ENCODE results near the gene SYNDIG1L.

The SYNDIG1L gene

GRCh38 chr14:74417201-74417600, 8.8 kb downstream of the SYNDIG1L start:
- H3K4me2 ChIP-seq (ENCODE audit: low read depth, low read length), result no peak overlapping the region
- no peaks in the 10 kb centered on the region for H4K20me1 ChIP-seq (ENCODE audit: insufficient read depth, low read length)
- TF ChIP-seq CTCF (IDR thresholded peaks at IDR 0.05; ENCODE audit: low read length) (no peak), EZH2 (optimal IDR thresholded peaks at IDR 0.05; ENCODE audit: low read depth, low read length) (no peak)
- no peak overlapping the region for H2AFZ ChIP-seq (ENCODE audit: low read length)
- no peaks in the 10 kb centered on the region for H3K36me3 ChIP-seq (replicated peaks; ENCODE audit: insufficient read depth, low read length)
- no peak overlapping the region for H3K9ac ChIP-seq (ENCODE audit: low read length)
- no peaks in the 10 kb centered on the region for H3K79me2 ChIP-seq (ENCODE audit: low read length)
- no peak for DNase-seq
- H3K9me3 ChIP-seq (replicated peaks; ENCODE audit: insufficient read depth, low read length), result no peaks in the 10 kb centered on the region
- no peaks in the 10 kb centered on the region for H3F3A ChIP-seq (ENCODE audit: insufficient read depth, low read length)
- no peak overlapping the region for H3K27ac ChIP-seq (ENCODE audit: low read length)
- H3K27me3 ChIP-seq (replicated peaks; ENCODE audit: insufficient read depth, low read length), result peaks cover 13% of the 10 kb centered on the region; the same call in 1 of the 2 replicates
- H3K9me2 ChIP-seq (replicated peaks; ENCODE audit: insufficient read depth, low read length), result no peaks in the 10 kb centered on the region
- H3K4me3 ChIP-seq (ENCODE audit: low read length), result no peak overlapping the region
- no peaks in the 10 kb centered on the region for H3K4me1 ChIP-seq (ENCODE audit: low read length)

GRCh38 chr14:74415115-74415437, 10.9 kb downstream of the SYNDIG1L start:
- Histone ChIP-seq H3F3A (ENCODE audit: insufficient read depth, low read length) (no peaks in the 10 kb centered on the region), H3K27me3 (replicated peaks; ENCODE audit: insufficient read depth, low read length) (no peaks in the 10 kb centered on the region), H3K9me3 (replicated peaks; ENCODE audit: insufficient read depth, low read length) (no peaks in the 10 kb centered on the region), H3K9me2 (replicated peaks; ENCODE audit: insufficient read depth, low read length) (no peaks in the 10 kb centered on the region), H3K4me1 (ENCODE audit: low read length) (no peaks in the 10 kb centered on the region), H4K20me1 (ENCODE audit: insufficient read depth, low read length) (no peaks in the 10 kb centered on the region), H3K4me2 (ENCODE audit: low read depth, low read length) (no peak overlapping the region), H3K36me3 (replicated peaks; ENCODE audit: insufficient read depth, low read length) (no peaks in the 10 kb centered on the region), H3K27ac (ENCODE audit: low read length) (no peak overlapping the region), H2AFZ (ENCODE audit: low read length) (no peak overlapping the region), H3K9ac (ENCODE audit: low read length) (no peak overlapping the region), H3K79me2 (ENCODE audit: low read length) (no peaks in the 10 kb centered on the region), H3K4me3 (ENCODE audit: low read length) (no peak overlapping the region)
- DNase-seq, result peak; percentile 48
- TF ChIP-seq CTCF (IDR thresholded peaks at IDR 0.05; ENCODE audit: low read length), result no peak
- TF ChIP-seq EZH2 (optimal IDR thresholded peaks at IDR 0.05; ENCODE audit: low read depth, low read length), result no peak
- no peak for TF ChIP-seq EZH2phosphoT487 (IDR thresholded peaks at IDR 0.05; ENCODE audit: low read length)

- no peaks in the 10 kb centered on the region for H3K36me3 ChIP-seq (replicated peaks; ENCODE audit: insufficient read depth, low read length)
- H2AFZ ChIP-seq (ENCODE audit: low read length), result no peak overlapping the region
- H3K9me3 ChIP-seq (replicated peaks; ENCODE audit: insufficient read depth, low read length), result no peaks in the 10 kb centered on the region
- no peak overlapping the region for H3K4me3 ChIP-seq (ENCODE audit: low read length)
- H4K20me1 ChIP-seq (ENCODE audit: insufficient read depth, low read length), result no peaks in the 10 kb centered on the region
- H3K79me2 ChIP-seq (ENCODE audit: low read length), result no peaks in the 10 kb centered on the region
- TF ChIP-seq CTCF (IDR thresholded peaks at IDR 0.05; ENCODE audit: low read length) (no peak), EZH2phosphoT487 (IDR thresholded peaks at IDR 0.05; ENCODE audit: low read length) (no peak), EZH2 (optimal IDR thresholded peaks at IDR 0.05; ENCODE audit: low read depth, low read length) (no peak)
- no peak for DNase-seq
- H3K9me2 ChIP-seq (replicated peaks; ENCODE audit: insufficient read depth, low read length), result no peaks in the 10 kb centered on the region
- H3K27me3 ChIP-seq (replicated peaks; ENCODE audit: insufficient read depth, low read length), result no peaks in the 10 kb centered on the region
- no peak overlapping the region for H3K4me2 ChIP-seq (ENCODE audit: low read depth, low read length)
- no peak overlapping the region for H3K9ac ChIP-seq (ENCODE audit: low read length)
- H3K27ac ChIP-seq (ENCODE audit: low read length), result no peak overlapping the region
- no peaks in the 10 kb centered on the region for H3K4me1 ChIP-seq (ENCODE audit: low read length)
- no peaks in the 10 kb centered on the region for H3F3A ChIP-seq (ENCODE audit: insufficient read depth, low read length)
These were observed 11.5 kb downstream of the SYNDIG1L start for GRCh38 chr14:74414403-74415114.
